ENCODE data around the gene FAM13A. TPM values are rescaled to one million over a fixed set of nuclear protein-coding genes. Genes with fewer than 3 reads are reported as not detected.
"Not testable (repeated sequence)": the region's sequence is repeated elsewhere in the genome, so short reads cannot be mapped to it uniquely, and the experiment has no call there.

The FAM13A gene
- total RNA-seq, 3 donors from 2014 or later = 55.7 to 170 (median 118) TPM

GRCh38 chr4:89000844-89001360 is 56.1 kb downstream of the FAM13A start:
- H3K4me3 ChIP-seq = no peak overlapping the region
- no peaks in the 10 kb centered on the region for H3K27me3 ChIP-seq
- H3K4me1 ChIP-seq = peaks cover 0 to 5% of the 10 kb centered on the region in 2 donors
- no peaks in the 10 kb centered on the region for H3K9me3 ChIP-seq
- no peak for TF ChIP-seq POLR2AphosphoS5 (IDR thresholded peaks at IDR 0.05)
- intact Hi-C loops (cut with DNase I; ENCODE audit: low total_unique reads) = loop anchor here (10.0 kb wide), 1 partner anchor 276 kb away; no protein-coding TSS in a partner anchor
- no peak for DNase-seq (ENCODE audit: low spot score in 2 of 2)
- H3K27ac ChIP-seq = no peak overlapping the region
- no peaks in the 10 kb centered on the region for H3K36me3 ChIP-seq

- H3K27ac ChIP-seq = no peak overlapping the region
- H3K36me3 ChIP-seq = no peaks in the 10 kb centered on the region
- intact Hi-C loops (cut with DNase I; ENCODE audit: low total_unique reads) = loop anchor here (10.0 kb wide), 1 partner anchor 276 kb away; no protein-coding TSS in a partner anchor
Observed at GRCh38 chr4:89000382-89000781, 56.6 kb downstream of the FAM13A start.

GRCh38 chr4:88999392-88999930 is 57.5 kb downstream of the FAM13A start:
- TF ChIP-seq POLR2AphosphoS5 (IDR thresholded peaks at IDR 0.05) (no peak), POLR2A (IDR thresholded peaks at IDR 0.05) (no peak), CTCF (IDR thresholded peaks at IDR 0.05) (no peak)
- Histone ChIP-seq H3K27me3 (no peaks in the 10 kb centered on the region), H3K27ac (no peak overlapping the region), H3K4me3 (no peak overlapping the region), H3K9me3 (no peaks in the 10 kb centered on the region), H3K4me1 (peaks cover 0 to 5% of the 10 kb centered on the region in 2 donors), H3K36me3 (no peaks in the 10 kb centered on the region)
- intact Hi-C loops (cut with DNase I; ENCODE audit: low total_unique reads) = no loop called here
- DNase-seq (ENCODE audit: low spot score in 2 of 2) = no peak

More at GRCh38 chr4:89000382-89000781, 56.6 kb downstream of the FAM13A start:
- H3K4me1 ChIP-seq = peaks cover 0 to 5% of the 10 kb centered on the region in 2 donors
- no peak for TF ChIP-seq CTCF (IDR thresholded peaks at IDR 0.05)
- no peak for TF ChIP-seq POLR2A (IDR thresholded peaks at IDR 0.05)
- TF ChIP-seq POLR2AphosphoS5 (IDR thresholded peaks at IDR 0.05) = no peak
- no peaks in the 10 kb centered on the region for H3K27me3 ChIP-seq
- DNase-seq (ENCODE audit: low spot score in 2 of 2) = no peak
- no peak overlapping the region for H3K4me3 ChIP-seq
- H3K9me3 ChIP-seq = no peaks in the 10 kb centered on the region

- Histone ChIP-seq H3K4me1 (peaks cover 0 to 5% of the 10 kb centered on the region in 2 donors), H3K4me3 (no peak overlapping the region), H3K9me3 (no peaks in the 10 kb centered on the region), H3K27me3 (no peaks in the 10 kb centered on the region), H3K36me3 (no peaks in the 10 kb centered on the region), H3K27ac (no peak overlapping the region)
- intact Hi-C loops (cut with DNase I; ENCODE audit: low total_unique reads) = no loop called here
- no peak for DNase-seq (ENCODE audit: low spot score in 2 of 2)
- no peak for TF ChIP-seq POLR2AphosphoS5 (IDR thresholded peaks at IDR 0.05)
- no peak for TF ChIP-seq CTCF (IDR thresholded peaks at IDR 0.05)
- TF ChIP-seq POLR2A (IDR thresholded peaks at IDR 0.05) = no peak
Observed at GRCh38 chr4:88998891-88999290, 58.1 kb downstream of the FAM13A start.

GRCh38 chr4:88998001-88998400 is 59.0 kb downstream of the FAM13A start:
- H3K9me3 ChIP-seq = no peaks in the 10 kb centered on the region
- no peak for DNase-seq (ENCODE audit: low spot score in 2 of 2)
- no peaks in the 10 kb centered on the region for H3K36me3 ChIP-seq
- no peak for TF ChIP-seq POLR2A (IDR thresholded peaks at IDR 0.05)
- intact Hi-C loops (cut with DNase I; ENCODE audit: low total_unique reads) = no loop called here
- no peak overlapping the region for H3K27ac ChIP-seq
- H3K4me1 ChIP-seq = peaks cover 0 to 5% of the 10 kb centered on the region in 2 donors
- H3K4me3 ChIP-seq = no peak overlapping the region
- no peaks in the 10 kb centered on the region for H3K27me3 ChIP-seq

GRCh38 chr4:88995874-88996273 is 61.1 kb downstream of the FAM13A start:
- H3K27ac ChIP-seq = no peak overlapping the region
- intact Hi-C loops (cut with DNase I; ENCODE audit: low total_unique reads) = no loop called here
- H3K9me3 ChIP-seq = no peaks in the 10 kb centered on the region
- no peak overlapping the region for H3K4me3 ChIP-seq
- H3K36me3 ChIP-seq = no peaks in the 10 kb centered on the region
- no peak for TF ChIP-seq POLR2AphosphoS5 (IDR thresholded peaks at IDR 0.05)
- no peak for TF ChIP-seq CTCF (IDR thresholded peaks at IDR 0.05)
- no peak for TF ChIP-seq POLR2A (IDR thresholded peaks at IDR 0.05)
- no peak for DNase-seq (ENCODE audit: low spot score in 2 of 2)
- no peaks in the 10 kb centered on the region for H3K27me3 ChIP-seq
- H3K4me1 ChIP-seq = no peaks in the 10 kb centered on the region

GRCh38 chr4:88995257-88995656 is 61.7 kb downstream of the FAM13A start:
- H3K9me3 ChIP-seq; H3K4me3 ChIP-seq; H3K27me3 ChIP-seq; DNase-seq (ENCODE audit: low spot score in 2 of 2); H3K4me1 ChIP-seq; intact Hi-C loops (cut with DNase I; ENCODE audit: low total_unique reads); H3K27ac ChIP-seq; H3K36me3 ChIP-seq: not testable (repeated sequence)

Data from breast epithelium (tissue), 4 donors.